GM18909 (cell line): ENCODE measurements around the gene DCX.

Experiments used
- ATAC-seq: cut with Tn5 transposase; IDR thresholded peaks from one replicate; pipeline ENCODE4 v1.9.1; 2021; ENCODE audit warnings: mild to moderate bottlenecking; ENCODE audit not compliant: unreplicated experiment, poor library complexity

The DCX gene

DNA sequence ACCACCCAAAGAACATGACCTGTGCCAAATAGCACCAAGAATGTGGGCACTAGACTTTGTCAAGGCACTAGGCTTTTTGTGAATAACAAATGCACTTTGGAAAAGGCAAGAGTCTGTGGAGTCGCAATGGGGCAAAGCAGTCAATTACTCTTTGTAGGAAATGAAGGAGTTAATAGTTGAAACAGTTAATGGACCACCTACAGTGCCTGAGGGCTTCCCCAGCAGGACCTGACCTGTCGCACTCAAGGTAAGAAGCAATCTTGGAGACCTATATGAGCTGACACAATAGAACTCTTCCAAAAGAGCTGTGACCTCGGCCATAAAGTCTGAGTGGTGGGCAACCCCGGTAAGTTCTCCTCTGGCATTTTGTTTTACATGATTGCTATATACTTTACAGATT is 92.5 kb downstream of the DCX start:
- no peak for ATAC-seq

- no peak for ATAC-seq
Measured at GRCh38 chrX:111318901-111319300, 93.1 kb downstream of the DCX start.

DNA sequence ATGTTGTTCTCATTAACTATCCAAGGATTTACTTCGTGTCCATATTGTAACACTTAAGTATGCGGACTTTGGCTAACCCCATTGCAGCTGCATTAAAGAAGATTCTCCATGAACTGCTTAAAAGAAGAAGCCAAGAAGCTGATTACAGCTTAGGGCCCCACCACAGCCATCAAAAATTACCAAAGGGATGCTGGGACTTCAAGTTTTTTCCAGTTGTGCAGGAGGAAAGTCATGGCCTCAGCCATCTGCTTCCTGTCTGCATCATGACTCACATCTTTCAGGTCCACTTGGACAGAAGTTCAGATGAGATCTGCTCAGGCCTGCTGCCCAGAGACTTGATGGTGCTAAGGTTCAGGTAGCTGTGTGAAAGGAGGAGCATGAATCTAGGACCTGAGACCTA is 102.9 kb downstream of the DCX start:
- ATAC-seq, result no peak

DNA sequence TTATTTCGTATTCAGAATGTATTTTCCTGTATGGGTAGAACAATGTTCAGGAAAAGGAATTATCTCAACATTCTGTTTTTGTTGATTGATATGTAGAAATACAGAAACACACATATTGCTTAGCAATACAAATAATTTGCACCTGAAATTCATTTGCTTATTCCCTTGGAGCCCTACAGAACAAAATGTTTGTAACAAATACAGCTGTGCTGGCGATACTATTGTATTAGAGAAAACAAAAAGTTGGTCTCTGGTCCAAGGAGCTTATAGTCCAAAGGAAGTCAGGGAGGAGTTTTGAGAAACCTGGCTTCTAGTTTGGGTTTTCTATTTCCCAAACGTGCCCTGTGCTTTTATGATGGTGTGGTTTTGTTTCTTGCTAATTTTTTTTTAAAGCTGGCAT is 104.0 kb downstream of the DCX start:
- ATAC-seq, result no peak

- no peak for ATAC-seq
Measured at GRCh38 chrX:111302284-111302683, 109.7 kb downstream of the DCX start.

GRCh38 chrX:111288841-111289240 is 123.2 kb downstream of the DCX start:
- no peak for ATAC-seq

DNA sequence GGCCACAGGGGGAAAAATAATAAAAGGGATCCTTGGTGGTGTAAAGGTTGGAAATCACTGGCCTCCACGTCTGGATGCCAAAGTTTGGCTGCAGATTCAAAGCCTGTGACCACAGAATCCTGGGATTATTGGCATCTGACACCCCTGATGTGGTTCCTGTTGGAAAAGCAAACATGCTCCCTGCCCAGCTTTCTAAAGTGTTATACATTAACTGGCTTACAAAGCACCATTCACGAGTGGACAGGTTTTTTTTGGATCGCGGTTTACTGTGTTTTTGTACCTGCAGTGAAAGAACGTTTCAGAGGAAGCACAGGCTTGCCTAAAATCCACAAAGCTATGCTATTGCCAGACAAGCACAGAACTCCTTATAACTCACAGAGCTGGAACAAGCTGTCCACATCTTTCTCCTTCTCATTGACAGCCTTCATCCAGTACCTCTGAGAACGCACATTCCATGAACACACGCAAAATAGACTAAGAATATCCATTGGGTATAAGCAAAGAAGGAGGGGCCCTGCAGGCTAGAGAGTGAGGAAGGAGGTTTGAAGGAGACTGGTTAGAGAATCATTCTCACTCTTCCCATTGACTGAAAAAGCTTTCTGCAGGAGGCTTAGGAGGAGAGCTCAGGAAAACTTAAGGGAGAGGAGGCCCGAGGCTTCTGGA is 127.2 kb downstream of the DCX start:
- no peak for ATAC-seq

DNA sequence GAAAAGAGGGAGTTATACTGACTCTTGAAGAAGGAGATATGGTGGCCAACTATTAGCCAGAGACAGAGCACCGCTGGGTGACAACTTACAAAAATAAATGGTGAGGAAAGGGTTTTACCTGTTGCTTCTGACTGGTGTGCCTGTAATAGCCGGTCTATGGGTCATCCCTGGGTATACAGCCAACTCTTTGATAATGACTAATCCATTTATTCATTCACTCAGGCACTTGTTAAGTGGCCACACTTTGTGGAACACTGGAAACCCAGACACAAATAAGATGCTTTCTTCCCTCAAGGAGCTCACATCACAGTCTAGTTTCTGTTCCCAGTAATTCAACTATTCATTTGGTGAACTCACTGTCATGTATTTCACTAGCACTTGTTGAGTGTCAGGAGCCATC is 128.5 kb downstream of the DCX start:
- ATAC-seq, result no peak

GRCh38 chrX:111282991-111283390 is 129.0 kb downstream of the DCX start:
- ATAC-seq, result no peak

DNA sequence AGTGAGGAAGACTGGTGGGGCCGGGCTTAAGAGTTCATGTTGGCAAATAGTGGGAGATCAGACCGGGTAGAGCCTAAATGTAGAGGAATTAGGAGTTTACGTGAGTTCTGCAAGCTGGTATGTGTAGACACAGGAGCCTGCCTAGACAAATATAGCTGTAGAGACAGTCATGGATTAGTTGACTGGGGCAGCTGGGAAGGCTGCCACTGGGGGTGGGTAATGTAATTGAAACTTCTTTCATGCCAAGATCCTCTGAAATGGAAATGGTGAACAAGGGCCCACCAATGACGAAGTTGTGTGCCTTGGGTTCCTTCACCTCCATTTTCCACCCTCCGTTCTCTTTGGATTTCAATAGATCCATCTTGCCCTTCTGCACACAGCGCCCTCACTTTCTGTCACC is 129.9 kb downstream of the DCX start:
- no peak for ATAC-seq

DNA sequence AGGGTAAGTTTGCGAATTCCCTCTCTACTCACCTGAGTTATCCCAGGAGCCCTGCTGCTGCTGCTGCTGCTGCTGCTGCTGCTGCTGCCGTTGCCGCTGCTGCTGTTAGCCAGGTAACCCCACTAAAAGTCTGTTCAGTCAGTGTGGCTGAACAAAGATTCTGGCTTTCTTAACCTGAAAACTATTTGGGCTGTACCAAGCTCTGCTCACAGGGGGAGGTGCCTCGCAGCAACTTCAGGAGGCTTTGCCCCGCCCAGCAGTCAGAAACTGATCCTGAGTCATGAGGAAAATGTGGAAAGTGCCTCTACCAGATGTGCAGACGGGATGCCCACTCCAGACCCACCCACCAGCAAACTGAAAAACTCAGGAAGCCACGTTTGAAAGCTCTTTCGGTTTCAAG is 141.7 kb downstream of the DCX start, which contains the start of gene CAPN6:
Gene CAPN6 (minus strand): TSS at position 145 of the 400 bp plus-strand sequence. CDS start 6,547 bp downstream, outside the sequence.
- ATAC-seq, result no peak

- ATAC-seq, result no peak
Measured at GRCh38 chrX:111268506-111268905, 143.5 kb downstream of the DCX start.

DNA sequence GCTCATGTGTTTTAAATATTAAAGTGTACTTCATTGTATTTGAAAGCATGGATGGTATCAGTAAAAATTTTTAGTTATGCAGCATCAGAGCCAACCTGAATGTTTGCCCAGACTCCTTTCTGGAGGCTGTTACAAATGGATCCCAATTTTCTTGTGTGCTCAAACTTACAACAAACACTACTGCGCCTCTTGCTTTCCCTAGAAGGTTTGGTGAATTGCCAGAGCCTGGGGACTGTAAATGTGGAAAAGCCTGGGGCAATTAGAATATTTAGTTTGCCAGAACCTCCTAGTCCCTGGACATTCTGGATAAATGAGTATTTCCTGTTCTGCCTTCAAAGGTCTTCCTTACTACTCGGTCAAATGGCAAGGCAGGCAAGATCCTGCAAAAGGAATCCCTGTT is 146.5 kb downstream of the DCX start:
- no peak for ATAC-seq

DNA sequence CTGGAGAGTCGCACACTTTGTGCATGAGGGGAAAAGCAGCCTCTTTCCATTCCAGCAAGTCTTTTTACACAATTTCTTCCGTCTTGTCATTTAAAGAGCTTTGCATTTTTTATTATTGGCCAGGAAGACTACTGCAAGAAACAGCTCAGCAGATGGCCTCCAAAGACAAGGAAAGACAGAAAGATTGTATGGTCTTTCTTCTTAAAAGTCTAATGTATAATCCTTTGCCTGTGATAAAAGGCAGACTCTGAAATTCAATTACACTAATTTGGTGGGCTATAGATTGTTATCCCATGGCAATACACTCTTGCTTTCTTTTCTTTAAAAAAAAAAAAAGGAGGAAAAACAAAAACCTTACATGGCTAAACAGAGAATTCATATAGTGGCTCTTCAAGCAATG is 147.6 kb downstream of the DCX start:
- ATAC-seq, result no peak

GRCh38 chrX:111262086-111262485 is 149.9 kb downstream of the DCX start:
- no peak for ATAC-seq

GRCh38 chrX:111260451-111260850 is 151.5 kb downstream of the DCX start:
- ATAC-seq, result no peak

DNA sequence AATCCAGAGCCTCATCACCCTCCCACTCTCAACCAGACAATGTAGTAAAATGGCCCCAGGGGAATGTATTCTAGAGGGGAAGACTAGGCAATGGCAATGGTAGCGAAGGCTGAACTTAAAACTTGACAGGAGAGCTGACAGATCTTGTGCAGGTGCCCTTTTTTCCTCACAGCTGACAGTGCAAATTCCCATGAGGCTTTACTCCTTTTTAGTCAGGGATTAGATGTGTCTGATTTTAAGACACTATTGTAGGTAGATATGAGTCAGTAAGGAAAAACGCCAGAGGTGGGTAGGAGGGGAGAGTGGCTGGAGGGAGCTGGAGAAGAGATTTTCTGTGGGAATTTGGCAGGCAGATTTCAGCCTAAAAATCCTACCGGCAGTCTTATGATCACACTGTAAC is 152.4 kb downstream of the DCX start:
- ATAC-seq, result no peak

DNA sequence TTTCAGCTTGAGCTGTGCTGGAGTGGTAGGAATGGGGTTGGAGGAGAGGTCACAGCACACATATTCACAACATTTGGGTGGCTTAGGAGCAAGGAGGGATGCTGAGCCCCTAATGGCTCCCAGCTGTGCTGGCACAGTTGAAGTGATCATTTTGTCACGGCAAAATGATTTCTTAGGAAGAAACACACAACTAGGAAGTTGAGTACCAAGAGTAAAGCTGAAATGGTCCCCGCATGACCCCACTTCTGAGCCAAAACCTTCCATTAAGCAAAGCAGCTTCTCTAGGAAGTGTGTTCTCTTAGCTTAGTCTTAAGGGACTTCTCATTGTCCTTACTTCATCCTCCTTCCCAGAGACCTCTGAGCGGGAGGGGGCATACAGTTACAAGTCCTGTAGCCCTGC is 154.3 kb downstream of the DCX start:
- no peak for ATAC-seq

- no peak for ATAC-seq
Measured at GRCh38 chrX:111254896-111255693, 156.9 kb downstream of the DCX start.

GRCh38 chrX:111244235-111244750 is 167.7 kb downstream of the DCX start:
- no peak for ATAC-seq
